ENCODE data around the gene TIMM10. TPM values are rescaled to one million over a fixed set of nuclear protein-coding genes. Genes with fewer than 3 reads are reported as not detected.

The TIMM10 gene
- total and polyA plus RNA-seq, 8 donors: 21.7 to 41.0 (median 33.6) TPM

- no peak for DNase-seq
- Histone ChIP-seq H3K27me3 (no peaks in the 10 kb centered on the region), H3K4me3 (no peak overlapping the region), H3K9me3 (no peaks in the 10 kb centered on the region), H3K27ac (no peak overlapping the region), H3K36me3 (peaks cover 0 to 3% of the 10 kb centered on the region in 2 donors), H3K4me1 (peaks cover 0 to 1% of the 10 kb centered on the region in 2 donors)
- ATAC-seq: no peak
- intact Hi-C loops (cut with DNase I): no loop called here
- no peak for TF ChIP-seq CTCF (IDR thresholded peaks at IDR 0.05)
Observed at GRCh38 chr11:57508341-57509170, 22.0 kb downstream of the TIMM10 start.

GRCh38 chr11:57506522-57506921 is 24.0 kb downstream of the TIMM10 start:
- no peaks in the 10 kb centered on the region for H3K4me1 ChIP-seq
- ATAC-seq (no peak), DNase-seq (no peak)
- H3K9me3 ChIP-seq: no peaks in the 10 kb centered on the region
- H3K36me3 ChIP-seq: peaks cover 0 to 3% of the 10 kb centered on the region in 2 donors
- H3K27ac ChIP-seq: no peak overlapping the region
- H3K4me3 ChIP-seq: no peak overlapping the region
- no peaks in the 10 kb centered on the region for H3K27me3 ChIP-seq
- no peak for TF ChIP-seq CTCF (IDR thresholded peaks at IDR 0.05)
- intact Hi-C loops (cut with DNase I): no loop called here

GRCh38 chr11:57504511-57504910 is 26.0 kb downstream of the TIMM10 start:
- no peak overlapping the region for H3K27ac ChIP-seq
- TF ChIP-seq CTCF (IDR thresholded peaks at IDR 0.05): no peak
- no peak for DNase-seq
- no peak overlapping the region for H3K4me3 ChIP-seq
- peaks cover 4 to 13% of the 10 kb centered on the region in 2 donors for H3K4me1 ChIP-seq
- no peak for ATAC-seq
- peaks cover 0 to 3% of the 10 kb centered on the region in 2 donors for H3K36me3 ChIP-seq
- intact Hi-C loops (cut with DNase I): no loop called here
- H3K27me3 ChIP-seq: no peaks in the 10 kb centered on the region
- no peaks in the 10 kb centered on the region for H3K9me3 ChIP-seq

GRCh38 chr11:57502870-57503269 is 27.7 kb downstream of the TIMM10 start:
- Histone ChIP-seq H3K9me3 (no peaks in the 10 kb centered on the region), H3K27me3 (no peaks in the 10 kb centered on the region), H3K4me3 (no peak overlapping the region), H3K36me3 (peaks cover 0 to 3% of the 10 kb centered on the region in 2 donors), H3K4me1 (peaks cover 11 to 24% of the 10 kb centered on the region in 2 donors), H3K27ac (no peak overlapping the region)
- intact Hi-C loops (cut with DNase I): no loop called here
- DNase-seq: no peak
- no peak for TF ChIP-seq CTCF (IDR thresholded peaks at IDR 0.05)
- no peak for ATAC-seq

- TF ChIP-seq CTCF (IDR thresholded peaks at IDR 0.05): no peak
- no peak for DNase-seq
- Histone ChIP-seq H3K4me3 (no peak overlapping the region), H3K4me1 (peaks cover 11 to 24% of the 10 kb centered on the region in 2 donors), H3K27me3 (no peaks in the 10 kb centered on the region), H3K9me3 (no peaks in the 10 kb centered on the region), H3K36me3 (peaks cover 0 to 3% of the 10 kb centered on the region in 2 donors), H3K27ac (no peak overlapping the region)
- no peak for ATAC-seq
- intact Hi-C loops (cut with DNase I): no loop called here
Observed at GRCh38 chr11:57502376-57502775, 28.2 kb downstream of the TIMM10 start.
